ENCODE data around the gene ITPRIPL2. TPM values are rescaled to one million over a fixed set of nuclear protein-coding genes. Genes with fewer than 3 reads are reported as not detected.

Gene ITPRIPL2
- total RNA-seq, 1 donor from 2014 or later, result 40.2 TPM

GRCh38 chr16:19123535-19124178 lies 9.9 kb downstream of the ITPRIPL2 start:
- no peak for DNase-seq

DNA sequence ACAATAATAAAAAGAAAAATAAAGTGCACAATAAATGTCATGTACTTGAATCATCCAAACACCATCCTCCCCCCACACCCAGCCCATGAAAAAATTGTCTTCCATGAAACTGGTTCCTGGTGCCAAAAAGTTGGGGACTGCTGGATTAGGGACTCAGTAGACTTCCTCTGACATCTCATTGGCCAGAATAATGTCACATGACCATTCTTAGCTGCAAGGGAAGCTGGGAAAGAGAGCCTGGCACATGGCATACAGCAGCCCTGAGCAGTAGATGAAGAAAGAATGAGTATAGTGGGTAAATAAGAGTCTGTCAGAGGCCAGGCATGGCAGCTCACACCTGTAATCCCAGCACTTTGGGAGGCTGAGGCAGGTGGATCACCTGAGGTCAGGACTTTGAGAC lies 12.5 kb downstream of the ITPRIPL2 start:
- no peak for DNase-seq

DNA sequence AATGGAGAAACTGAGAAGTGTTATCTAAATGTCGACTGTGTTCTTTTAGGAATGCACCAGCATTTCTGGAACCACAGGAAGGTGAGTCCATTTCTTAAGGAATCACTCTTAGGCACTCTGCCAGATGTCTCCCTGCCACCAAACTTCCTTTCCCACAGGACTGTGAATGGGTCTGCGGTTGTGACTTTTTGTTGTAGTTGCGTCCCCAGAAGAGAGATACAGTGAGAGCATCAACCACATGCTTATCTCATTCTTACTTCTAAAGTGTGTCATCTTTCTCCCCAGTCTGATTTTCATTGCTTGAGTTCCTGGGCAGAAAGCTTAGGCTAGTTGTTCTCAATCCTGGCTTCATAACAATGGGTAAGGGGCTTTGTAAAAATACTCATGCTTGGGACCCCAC lies 13.4 kb downstream of the ITPRIPL2 start:
- DNase-seq, result peak; percentile 21

DNA sequence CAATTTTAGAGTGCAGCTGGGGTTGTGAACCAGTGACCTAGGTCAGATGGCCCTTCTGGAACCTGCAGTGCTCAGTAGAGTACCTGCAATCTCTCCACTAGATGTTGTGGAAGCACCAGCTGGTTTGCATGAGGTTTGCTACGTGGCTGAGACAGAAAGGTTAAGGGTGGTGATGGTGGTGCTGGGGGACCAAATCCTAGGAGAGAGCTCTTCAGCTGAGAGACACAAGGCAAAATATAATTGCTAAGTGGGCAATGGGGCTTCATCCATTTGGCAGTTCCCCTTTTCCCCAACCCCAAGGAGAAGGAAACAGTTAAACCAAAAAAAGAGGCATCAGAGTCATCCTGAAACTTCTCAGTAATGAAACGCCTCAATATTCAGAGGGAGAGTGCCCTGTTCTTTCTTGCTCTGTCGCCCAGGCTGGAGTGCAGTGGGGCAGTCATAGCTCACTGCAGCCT lies 13.9 kb downstream of the ITPRIPL2 start:
- no peak for DNase-seq

DNA sequence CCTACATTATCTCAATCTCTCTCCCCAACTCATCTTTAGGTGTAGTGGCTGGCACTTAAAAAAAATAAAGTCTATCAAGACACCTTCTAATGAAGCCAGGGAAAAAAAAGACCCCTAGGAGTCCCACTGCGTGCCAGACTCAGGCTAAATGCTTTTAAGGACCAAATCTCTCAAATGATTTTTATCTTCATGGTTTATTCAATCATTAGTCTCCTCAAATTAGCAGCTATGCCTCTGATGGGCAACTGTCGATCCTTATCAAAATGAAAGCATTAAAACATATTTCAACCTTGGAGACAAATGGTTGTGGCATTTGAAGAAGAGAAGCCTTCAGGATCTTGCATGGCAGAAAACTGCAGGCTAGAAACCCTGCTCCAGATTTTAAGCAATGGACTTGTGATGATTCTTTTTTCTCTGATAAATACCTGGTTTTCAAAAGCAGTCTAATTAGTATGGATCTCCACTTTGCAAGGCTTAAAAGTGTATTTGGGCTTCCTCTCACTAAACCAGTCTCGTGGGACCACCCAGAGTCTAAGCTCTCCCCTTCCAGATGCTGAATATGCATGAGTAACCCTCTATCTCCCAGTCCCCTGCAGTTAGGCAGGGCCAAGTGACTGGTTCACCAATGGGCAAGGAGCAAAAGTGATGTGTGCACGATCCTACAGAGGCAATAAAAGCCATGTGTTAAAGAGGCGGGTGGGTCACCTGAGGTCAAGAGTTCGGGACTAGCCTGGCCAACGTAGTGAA lies 14.9 kb downstream of the ITPRIPL2 start:
- DNase-seq, result no peak

GRCh38 chr16:19130385-19130784 lies 16.6 kb downstream of the ITPRIPL2 start:
- no peak for DNase-seq

GRCh38 chr16:19130852-19131824 lies 17.4 kb downstream of the ITPRIPL2 start:
- peak; percentile 72 for DNase-seq

- peak; percentile 93 for DNase-seq
Observed at GRCh38 chr16:19131825-19132218, 18.1 kb downstream of the ITPRIPL2 start.

- DNase-seq, result no peak
Observed at GRCh38 chr16:19132255-19132654, 18.5 kb downstream of the ITPRIPL2 start.

DNA sequence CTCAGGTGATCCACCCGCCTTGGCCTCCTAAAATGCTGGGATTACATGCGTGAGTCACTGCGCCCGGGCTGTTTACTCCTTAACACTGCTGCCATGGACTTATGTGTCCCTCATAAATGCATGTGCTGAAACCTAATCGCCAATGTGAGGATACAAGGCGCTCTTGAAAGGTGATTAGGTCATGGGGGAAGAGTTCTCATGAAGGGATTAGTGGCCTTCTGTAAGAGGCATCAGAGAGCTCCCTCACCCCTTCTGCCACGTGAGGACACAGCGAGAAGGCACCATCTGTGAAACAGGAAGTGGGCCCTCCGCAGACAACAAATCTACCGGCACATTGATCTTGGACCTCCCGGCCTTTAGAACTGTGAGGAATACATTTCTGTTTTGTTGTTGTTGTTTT lies 19.1 kb downstream of the ITPRIPL2 start:
- no peak for DNase-seq

GRCh38 chr16:19133600-19133999 lies 19.8 kb downstream of the ITPRIPL2 start:
- DNase-seq, result no peak

- DNase-seq, result no peak
Observed at GRCh38 chr16:19135201-19135842, 21.6 kb downstream of the ITPRIPL2 start.

GRCh38 chr16:19135896-19136438 lies 22.2 kb downstream of the ITPRIPL2 start:
- DNase-seq, result peak; percentile 13

DNA sequence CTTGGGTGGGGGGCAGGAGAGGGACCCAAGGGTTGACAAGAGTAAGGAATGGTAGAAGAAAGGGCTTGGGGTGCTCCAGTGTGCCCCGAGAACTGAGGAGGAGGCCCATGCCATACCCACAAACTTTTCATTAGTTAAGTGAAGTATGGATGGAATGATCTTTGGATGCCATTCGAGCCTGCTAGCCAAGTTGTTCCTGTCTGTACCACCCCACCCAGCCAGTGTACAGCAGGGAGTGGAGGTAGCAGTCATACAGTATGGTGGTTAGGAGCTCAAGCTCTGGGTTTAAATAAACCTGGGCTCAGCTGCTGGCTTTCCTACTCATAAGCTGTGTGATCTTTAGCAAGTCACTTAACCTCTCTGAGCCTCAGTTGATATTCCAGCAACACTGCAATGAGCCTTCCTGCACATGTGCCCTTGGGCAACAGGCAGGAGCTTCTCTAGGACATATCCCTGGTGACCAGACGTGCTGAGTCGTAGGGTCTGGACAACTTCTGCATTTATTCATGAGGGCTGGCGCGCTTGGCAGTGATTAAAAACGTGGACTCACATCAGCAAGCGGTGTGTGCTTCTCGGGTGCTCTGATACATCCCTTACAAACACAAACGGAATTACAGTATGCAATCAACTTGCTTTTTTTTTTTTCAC lies 22.9 kb downstream of the ITPRIPL2 start:
- no peak for DNase-seq

GRCh38 chr16:19137201-19138128 lies 23.7 kb downstream of the ITPRIPL2 start:
- no peak for DNase-seq

DNA sequence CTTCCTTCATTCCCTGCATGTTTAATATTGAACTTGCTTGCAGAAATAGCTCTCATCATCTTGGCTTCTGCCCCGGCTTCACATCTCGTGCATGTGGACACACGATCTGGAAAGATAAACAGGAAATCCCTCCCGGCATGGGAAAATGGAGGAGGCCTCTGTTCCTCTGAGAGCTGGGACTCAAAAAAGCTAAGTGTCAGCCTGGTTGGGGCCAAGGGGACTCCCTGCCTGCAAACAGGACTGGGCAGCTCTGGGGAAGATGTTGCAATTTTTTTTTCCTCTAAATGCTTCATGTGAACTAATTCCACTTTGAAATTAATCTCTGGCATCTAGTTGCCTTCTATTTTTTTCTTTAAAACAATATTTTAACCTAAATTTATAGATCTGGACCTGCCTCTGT lies 24.8 kb downstream of the ITPRIPL2 start:
- DNase-seq, result peak; percentile 57

DNA sequence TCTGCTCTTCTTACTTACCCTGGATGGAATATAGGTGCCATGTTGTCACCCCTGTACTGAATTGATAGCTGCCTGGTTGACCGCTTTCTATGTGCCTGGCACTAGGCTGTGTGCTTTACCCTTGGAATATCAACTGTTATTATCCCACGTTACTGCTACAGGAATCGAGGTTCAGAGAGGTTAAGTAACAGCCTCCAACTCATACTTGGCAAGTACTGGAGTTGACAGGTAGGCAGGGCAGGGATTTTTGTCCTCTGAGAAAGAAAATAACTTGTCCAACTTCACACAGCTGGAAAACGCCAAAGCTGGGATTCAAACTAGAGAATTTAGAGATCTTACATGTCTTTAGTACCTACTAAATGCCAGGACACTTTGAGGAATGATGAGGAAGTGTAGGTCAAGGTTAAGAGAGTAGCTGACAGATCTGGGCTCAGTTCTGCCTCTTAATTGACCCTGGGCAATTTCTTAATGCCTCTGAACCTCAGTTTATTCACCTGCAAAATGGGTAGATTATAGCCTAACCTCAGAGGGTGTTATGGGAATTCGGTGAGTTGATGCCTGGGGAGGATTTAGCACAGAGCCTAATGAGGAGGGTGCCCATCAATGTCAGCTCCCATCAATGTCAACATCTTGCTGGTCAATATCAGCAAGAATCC lies 25.8 kb downstream of the ITPRIPL2 start:
- DNase-seq, result peak; percentile 9

DNA sequence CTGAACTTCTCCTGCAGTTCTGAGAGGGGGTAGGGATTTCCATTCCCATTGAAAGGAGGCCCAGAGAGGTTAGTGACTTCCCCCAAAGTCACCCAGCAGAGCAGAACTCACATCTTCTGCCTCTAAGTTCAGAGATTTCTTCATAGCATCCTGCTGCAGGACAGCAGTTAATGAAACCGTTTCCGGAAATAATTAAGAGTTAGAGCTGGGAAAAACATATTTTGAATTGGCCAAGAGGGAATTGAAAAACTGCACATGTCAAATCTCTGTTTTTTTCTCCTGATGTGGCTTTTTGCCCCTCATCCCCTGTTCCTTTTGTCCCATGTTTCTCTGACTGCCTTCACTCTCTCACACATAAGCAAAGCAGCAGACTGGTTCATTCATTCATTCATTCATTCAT lies 26.6 kb downstream of the ITPRIPL2 start:
- no peak for DNase-seq

DNA sequence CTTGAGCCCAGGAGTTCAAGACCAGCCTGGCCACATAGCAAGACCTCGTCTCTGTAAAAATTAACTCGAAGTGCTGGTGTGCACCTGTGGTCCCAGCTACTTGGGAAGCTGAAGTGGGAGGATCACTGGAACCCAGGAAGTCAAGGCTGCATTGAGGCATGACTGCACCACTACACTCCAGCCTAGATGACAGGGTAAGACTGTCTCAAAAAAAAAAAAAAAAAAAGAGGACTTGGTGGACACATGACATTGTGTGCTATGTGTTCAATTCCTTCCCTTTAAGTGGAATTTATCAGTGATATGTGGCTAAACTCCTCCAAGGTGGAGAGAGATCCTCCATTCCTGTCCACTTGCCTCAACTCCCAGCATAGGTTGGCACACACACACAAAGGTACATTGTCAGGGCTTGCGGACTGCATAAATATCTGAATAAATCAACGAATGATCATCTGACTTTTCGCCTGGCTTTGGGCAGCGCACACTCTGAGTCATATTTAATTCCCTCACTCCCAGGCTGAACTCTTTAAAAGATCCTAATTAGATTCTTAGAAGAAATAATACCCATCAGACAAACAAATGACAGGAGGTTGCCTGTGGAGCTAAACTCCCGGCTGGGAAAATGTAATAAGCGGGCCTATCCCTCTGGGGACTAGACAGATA lies 29.3 kb downstream of the ITPRIPL2 start:
- no peak for DNase-seq

GRCh38 chr16:19143599-19143956 lies 29.8 kb downstream of the ITPRIPL2 start:
- no peak for DNase-seq
